Left forelimb (tissue), 1 donor: ENCODE data around the gene ECT2L.

Source experiments
- DNase-seq: peaks from one replicate; pipeline ENCODE4 v3.0.0-alpha.2; 2018; ENCODE audit warnings: low spot score

ECT2L gene, protein sequence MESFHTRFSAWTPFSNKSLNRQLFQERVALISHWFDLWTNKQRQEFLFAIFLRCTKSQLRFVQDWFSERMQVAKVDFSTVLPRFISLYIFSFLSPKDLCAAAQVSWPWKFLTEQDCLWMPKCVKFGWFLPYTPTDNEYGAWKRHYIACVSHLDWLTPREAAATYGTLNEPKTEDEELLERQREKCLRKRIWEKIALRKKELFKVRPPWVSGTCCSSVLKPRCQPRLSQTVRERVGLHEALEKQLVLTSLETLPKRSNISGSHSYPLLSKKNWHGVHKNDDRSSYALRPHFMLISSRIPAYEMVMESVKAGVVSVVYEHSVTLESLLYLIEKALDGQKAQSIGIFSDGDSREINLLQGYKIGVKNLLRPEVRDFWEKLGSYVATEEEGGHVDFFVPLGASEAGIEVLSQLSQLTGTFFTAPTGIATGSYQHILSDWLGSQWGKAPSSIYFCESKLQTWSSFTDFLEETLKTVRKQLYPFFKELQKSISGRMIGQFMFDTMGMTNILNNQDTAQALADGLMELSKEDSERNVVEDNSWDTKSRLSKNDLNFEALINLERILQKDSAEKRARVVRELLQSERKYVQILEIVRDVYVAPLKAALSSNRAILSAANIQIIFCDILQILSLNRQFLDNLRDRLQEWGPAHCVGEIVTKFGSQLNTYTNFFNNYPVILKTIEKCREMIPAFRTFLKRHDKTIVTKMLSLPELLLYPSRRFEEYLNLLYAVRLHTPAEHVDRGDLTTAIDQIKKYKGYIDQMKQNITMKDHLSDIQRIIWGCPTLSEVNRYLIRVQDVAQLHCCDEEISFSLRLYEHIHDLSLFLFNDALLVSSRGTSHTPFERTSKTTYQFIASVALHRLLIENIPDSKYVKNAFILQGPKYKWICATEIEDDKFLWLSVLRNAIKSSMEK

DNA sequence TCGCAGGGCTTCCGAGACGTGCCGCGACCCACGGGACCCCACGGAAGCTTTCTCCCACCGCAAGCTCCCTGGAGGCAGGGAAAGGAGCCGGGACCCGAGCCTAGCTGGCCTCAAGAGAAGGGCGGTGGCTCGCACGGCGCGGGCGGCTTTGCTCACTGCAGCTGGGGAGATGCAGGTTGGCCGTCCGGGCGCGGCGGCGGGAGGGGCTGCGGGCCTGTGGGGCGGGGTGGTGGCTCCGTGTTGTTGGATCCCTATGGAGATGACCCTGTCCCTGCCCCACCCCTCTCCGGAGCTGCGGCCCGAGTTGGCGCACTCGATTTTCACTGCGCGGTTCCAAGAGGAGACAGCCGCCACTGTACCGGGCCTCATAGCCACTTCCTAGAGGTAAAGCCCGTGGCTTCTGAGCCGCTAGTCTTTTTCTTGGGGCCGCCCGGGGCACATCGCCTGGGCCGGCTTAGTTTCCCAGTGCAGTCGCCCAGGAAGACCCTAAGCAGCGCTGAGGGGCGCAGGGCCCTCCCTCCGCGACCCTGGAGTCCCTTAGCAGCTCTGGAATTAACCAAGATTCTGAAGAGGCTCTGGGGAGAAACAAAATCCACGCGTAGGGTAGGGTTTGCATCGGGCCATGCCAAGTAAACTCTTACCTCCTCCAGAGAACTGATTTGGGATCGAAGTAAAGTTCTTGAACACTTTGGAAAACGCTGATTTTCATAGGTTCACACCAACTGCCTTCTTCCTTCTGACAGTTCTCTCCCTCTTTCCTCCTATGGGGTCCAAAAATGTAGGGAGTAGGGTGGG is at the start of gene ECT2L:
Gene ECT2L (plus strand): TSS at position 279 of the 795 bp plus-strand sequence. CDS start 17,188 bp downstream, outside the sequence.
- DNase-seq = peak; percentile 86

DNA sequence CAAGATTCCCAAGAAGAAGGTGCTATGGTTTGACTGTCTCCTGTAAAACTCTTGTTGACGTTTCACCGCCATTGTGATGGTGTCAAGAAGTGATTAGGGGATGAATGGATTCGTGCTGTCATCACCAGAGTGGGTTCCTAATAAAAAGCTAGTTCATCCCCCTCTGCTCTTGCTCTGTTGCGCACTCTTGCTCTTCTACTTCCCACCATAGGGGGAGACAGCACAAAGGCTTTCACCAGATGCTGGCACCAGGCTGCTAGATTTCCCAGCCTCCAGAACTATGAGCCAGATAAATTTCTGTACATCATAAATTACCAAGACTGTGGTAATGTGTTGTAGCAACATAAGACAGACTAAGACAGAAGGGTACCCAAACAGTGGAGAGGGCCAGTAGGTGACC is 43.9 kb upstream of the ECT2L start:
- DNase-seq = no peak

DNA sequence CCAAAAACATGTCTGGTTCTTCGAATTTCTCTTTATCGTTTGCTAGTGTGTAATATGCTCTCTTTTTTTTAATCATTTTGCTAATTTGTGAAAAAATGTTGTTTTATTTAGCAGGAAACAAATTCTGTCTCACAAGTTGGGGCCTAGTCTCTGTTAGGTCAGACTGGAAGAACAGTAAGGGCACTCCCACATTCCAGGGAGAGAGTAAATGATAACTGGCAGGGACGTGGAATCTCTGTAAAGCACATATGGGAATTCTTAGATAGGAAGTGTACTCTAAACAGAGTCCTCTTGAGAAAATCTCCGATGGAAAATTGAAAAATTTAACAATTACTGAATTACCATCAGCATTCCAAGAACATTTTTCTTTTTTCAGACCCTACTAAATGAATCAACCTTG is 38.8 kb upstream of the ECT2L start:
- DNase-seq = no peak

DNA sequence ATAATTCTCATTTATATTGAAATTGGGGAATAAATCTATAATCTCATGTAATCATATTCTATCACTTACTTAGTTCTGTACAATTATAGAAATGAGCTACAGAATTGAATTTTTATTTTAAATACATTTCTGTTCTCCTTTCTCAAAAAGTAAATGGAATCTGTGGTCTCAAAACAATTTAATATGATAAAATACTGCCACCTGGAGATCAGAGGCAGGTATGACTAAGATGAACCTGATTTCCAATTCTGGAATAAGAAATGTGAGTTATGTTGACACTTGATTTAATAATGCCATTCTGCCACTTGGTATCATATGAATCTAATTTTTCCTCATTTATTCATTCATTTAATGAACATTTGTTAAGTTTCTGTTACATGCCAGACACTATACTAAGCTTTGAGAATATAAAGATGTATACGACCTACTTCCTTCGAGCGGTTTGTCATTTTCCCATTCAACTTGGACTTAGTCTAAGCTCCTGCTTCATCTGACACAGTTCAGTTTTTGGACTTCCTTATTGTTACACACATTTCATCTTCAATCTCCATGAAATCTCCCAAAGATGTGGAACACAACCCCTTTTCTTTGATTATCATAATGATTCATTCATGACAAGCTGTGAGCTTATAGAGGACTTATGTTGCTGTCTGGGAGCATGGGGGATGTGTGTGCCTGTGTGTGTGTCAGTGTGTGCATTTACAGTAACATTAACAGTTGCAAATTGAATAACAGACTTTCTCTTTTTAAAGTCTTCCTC is 29.8 kb upstream of the ECT2L start:
- no peak for DNase-seq

DNA sequence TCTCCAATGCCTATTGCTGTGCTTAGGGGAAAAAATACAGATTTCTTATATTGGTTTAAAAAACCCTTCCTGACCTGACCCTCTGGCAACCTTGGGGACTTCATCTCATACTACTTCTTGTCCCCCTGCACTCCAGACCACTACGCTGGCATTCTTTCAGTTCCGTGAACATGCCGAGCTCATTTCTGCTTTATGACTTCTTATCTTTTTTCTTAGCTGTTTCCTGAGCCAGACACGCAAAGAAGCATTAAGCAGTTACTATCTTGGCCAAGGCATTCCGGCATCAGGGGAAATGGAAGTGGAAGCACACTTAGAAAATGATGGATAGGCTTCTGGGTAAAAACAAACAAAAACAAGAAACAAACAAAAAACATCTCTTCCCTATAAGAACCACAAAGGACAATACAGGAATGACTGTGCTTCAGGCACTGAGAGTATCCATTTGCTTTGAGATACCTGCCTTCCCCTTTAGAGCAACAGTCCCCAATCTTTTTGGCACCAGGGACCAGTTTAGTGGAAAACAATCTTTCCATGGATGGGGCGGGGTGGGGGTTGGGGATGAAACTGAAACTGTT is 26.7 kb upstream of the ECT2L start:
- no peak for DNase-seq

DNA sequence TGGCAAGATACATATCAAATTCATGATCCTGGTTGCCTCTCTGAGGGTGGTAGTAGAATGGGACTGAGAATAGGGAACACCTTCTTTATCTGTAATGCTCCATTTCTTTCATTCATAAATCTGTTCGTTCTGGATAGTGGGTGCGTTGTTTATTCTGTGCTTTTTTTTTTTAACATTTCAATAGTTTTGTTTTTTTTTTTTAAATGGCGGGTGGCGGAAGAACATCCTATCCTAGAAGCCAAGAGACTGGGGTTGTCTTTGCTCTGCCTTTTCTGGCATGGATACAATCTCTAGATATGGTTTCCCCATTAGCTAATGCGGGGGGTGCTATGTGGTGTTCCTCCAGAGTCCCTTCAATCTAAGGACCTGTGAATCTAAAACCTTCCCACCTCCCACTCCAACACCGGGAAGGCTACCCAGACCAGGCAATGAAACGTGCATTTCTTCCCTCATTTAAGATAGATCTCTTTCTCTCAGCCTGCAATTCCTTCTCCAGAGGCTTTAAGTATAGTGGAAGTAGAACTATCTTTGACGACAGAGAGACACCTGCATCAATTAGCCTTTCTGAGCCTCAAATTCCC is 23.2 kb upstream of the ECT2L start:
- DNase-seq = no peak

DNA sequence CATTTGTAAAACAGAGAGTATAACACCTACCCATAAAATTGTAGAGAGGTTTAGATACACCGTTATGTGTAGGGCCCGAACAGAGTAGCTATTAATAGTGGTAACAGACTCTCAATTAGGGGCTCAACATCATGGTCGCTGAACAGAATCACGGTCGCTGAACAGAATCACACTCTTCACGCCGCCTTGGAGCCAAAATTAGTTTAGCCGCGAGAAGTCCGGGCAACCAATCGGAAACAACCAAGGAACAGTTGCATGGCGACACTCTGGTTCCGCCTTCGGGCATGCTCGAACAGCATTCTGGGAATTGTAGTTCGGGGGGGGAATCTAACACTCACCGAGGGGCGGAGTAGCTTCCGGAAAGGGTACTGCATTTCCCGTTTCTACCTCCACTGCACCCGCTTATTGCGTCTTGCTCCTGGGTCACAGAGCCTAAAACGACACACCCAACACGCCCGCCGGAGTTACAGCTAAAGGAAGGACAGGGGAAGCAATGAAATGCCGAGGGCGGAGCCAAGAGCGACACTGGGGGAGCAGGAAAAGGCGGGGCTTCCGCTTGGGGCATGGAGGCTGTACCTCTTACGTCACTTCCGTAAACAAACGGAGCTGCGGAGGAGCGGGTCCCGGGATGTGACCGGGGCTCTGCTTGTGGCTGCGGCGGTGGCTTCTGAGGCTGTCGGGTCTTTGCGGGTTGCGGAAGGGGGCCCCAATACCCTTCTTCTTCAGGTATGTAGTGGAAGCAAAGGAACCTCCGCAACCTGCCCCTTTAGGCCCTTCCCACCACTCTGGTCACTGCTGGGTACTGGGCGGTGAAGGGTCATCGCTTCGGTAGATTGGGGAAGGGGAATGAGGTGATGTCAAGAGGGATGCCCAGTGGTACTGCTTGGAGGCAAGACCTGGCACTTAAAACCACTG is 22.5 kb upstream of the ECT2L start, which contains the start of gene CCDC28A:
Gene CCDC28A (plus strand): TSS at position 593 of the 915 bp plus-strand sequence. CDS start 2,352 bp downstream, outside the sequence.
- DNase-seq = peak; percentile 96

DNA sequence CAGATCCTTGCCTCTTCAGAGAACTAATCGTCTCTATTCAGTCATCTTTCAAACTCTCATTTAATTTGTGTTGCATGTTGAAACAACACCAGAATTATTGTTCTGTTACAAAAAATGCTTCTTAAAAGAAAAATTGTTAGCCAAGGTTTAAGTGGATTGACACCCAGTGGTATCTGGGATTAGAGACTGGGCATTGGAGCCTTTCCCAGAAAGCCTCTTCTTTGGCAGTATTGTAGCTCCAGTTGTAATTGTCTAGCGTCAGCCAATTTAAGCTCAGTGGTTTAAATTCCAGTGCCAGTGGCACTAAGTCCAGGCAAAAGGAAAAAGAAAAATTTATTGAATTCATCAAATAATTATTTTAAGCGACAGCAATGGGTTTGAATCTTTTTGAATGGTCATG is 21.5 kb upstream of the ECT2L start:
- DNase-seq = no peak

DNA sequence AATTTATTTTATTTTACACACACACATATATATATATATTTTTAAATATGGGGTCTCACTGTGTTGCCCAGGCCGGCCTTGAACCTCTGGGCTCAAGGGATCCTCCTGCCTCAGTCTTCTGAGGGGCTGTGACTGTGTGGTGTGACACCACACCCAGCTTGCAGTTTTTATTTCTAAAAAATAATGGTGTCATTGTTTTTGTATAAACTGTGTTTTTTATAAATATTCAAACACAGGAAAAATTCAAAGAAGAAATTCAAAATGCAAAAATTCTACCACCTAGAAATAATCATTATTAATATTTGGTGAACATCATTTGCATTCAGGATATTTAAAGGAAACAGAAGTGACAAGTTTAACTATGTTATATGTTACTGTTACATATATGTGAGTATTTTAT is 19.2 kb upstream of the ECT2L start:
- DNase-seq = no peak

DNA sequence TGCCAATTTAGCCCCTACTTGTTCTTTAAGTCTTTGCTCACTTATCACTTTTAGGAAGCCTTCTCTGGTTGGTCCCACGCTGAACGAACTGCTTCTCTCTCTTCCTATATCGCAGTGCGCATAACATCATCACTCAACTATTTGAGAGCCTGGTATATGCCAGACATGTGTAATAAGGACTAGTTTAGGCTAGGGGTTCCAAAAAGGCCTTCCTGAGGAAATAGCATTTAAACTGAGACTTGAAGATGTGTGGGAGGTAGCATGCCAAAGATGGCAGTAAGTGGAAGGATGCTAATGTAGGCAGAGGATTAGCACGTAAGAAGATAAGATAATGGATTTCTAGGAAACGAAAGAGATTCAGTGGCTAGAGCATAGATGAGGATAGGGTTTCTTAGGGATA is 17.6 kb upstream of the ECT2L start:
- no peak for DNase-seq

DNA sequence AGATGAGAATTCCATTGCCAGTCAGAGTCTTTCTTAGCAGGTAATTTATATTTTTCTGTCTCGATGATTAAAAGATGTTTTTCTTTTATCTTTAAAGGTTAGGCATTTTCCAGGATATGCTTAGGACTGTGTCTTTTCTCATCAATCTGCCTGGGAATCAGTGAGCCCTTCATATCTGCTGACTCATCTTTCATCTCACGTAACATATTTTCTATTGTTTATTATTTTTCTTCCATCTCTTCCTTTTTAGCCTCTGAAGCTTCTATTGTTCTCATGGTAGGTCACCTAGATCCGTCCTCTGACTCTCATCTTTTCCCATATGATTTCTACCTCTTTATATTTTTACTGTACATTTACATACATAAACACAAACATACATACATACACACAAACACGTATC is 13.6 kb upstream of the ECT2L start:
- no peak for DNase-seq

DNA sequence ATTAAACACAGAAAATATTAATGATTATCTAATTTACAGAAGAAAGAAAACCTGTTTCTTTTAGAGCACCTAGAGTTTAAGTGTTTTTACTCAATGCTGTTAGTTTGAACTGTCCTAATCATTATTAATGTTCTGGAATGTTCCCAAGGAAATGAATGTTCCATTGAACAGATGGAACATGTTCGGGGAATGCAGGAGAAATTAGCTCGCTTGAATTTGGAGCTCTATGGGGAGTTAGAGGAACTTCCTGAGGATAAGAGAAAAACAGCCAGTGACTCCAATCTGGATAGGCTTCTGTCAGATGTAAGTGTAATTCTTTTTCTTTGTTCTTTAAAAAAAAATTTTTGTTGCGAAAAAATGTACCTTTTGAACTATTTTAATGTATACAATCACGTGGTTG is 10.8 kb upstream of the ECT2L start:
- no peak for DNase-seq

DNA sequence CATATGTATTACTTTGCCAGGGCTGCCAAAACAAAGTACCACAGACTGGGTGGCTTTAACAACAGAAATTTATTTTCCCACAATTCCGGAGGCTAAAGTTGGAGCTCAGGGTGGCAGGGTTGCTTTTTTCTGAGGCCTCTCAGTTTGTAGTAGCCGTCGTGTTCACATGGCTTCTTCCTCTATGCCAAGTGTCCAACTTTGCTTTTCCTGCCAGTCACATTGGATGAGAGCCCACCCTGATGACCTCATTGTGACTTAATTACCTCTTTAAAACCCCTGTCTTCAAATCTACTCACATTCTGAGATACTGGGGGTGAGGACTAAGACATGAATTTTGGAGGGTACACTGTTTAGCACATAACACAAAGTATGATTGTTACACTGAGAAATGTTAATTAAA is 9.9 kb upstream of the ECT2L start:
- no peak for DNase-seq

DNA sequence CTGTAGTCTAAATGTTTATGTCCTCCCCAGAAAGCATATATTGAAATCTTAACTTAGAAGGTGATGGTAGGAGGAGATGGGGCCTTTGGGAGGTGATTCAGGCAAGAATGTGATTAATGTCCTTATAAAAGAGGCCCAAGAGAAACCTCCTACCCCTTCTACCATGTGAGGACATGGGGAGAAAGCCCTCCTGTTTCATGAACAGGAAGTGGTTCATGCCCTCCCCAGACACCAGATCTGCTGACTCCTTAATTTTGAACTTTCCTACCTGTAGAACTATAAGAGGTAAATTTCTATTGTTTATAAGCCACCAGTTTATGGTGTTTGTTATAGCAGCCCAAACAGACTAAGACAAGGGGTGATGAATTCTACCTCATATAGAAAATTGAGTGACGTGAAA is 8.7 kb upstream of the ECT2L start:
- DNase-seq = no peak

DNA sequence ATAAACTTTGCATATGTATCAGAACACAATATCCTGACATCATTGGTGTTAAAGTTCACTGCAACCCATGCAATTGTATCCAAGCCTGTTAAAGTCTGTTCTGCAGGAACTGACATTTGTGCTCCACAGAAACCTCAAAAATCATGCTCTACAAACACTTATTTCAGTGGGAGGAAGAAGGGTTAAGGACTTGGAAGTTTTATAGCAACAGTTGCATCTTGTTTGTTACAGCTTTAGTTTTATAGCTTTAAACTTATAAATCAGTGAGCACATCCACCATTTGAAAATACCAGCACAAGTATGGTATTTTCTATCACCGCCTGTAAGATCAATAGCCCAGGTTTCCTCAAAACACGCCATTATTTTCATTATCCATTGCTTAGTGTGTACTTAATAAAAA is 884 bp downstream of the ECT2L start:
- DNase-seq = no peak

DNA sequence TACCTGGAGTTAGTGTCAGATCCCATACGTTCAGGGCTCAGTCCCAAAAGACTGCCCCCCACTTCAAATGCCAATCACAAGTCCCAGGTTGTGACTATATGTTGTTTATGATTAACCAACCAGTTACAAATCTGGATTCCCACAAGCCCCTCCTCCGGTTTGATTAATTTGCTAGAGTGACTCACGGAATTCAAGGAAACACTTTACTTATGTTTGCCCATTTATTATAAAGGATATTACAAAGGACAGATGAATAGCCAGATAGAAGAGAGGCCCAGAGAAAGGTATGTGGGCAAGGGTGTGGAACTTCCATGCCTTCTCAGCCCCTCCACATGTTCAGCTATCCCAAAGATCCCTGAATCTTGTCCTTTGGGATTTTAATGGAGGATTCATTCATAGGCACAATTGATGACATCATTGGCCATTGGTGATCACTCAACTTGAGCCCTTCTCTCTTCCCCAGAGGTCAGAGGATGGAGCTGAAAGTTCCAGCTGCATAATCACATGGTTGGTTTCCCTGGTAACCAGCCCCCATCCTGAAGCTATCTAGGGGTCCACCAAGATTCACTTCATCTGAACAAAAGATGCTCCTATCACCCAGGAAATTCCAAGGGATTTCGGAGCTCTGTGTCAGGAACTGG is 2.0 kb downstream of the ECT2L start:
- no peak for DNase-seq

DNA sequence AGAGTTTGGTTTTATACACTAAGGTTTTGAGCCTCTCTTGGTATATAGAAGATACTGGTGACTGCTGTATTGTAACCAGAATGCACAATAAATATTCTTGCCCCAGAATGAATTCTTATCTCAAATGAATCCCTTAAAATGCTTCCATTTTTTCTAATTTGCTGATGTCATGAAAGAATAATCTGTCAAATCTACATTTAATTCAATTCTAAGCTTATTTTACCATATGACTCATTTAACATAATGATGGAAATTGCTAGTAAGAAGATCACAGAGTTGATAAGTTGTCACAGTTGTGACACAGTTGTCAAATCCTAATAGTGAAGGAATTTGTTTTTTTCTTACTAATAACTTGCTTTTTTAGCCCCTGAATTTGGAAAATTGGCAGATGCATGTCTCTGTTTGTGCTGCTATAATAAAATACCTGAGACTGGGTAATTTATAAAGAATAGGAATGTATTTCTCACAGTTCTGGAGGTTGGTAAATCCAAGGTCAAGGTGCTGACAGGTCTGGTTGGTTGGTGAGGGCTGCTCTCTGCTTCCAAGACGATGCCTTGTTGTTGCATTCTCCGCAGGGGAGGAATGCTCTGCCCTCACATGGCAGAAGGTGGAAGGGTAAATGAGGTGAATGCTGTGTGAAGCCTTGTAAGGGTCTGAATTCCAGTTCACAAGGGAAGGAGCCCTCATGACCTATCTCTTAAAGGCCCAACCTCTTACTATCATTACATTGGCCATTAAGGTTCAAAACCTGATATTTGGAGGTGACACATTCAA is 4.7 kb downstream of the ECT2L start:
- no peak for DNase-seq

DNA sequence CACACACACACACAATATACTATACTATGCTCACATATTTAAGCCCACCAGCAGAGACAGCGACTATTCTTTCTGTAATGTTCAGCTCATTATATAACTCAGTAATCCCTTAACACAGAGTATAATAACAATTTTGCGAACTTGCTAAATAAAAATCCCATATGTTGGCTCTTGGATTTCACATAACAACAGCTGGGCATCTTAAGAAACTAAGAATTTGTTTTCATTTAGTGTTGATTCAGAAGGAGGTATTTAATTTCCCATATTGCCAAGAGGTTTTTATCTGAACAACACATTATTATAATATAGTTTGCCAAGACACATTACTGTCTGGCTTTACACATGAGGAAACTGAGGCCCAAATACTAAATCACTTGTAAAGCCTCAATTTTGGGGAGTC is 7.4 kb downstream of the ECT2L start:
- DNase-seq = no peak
